Prostate gland (tissue), 2 donors: ENCODE measurements around the gene PATE1.

ENCODE experiments used
- CTCF ChIP-seq, 4 experiments: fragments of 200-600 bp in 2 of 4; fragments of 450-650 bp in 2 of 4; sonication (generic) in 2 of 4; IDR thresholded peaks; 1 replicate in 3 of 4; 2 replicates in 1 of 4; pipeline ENCODE4 v1.5.1; 2016 to 2019; ENCODE audit warnings: antibody characterized with exemption in 4 of 4, mild to moderate bottlenecking in 2 of 4, moderate library complexity in 2 of 4
- POLR2A ChIP-seq: fragments of 450-650 bp; IDR thresholded peaks from one replicate; pipeline ENCODE4 v1.6.1; 2016; ENCODE audit warnings: antibody characterized with exemption, mild to moderate bottlenecking
- POLR2AphosphoS5 ChIP-seq: sonication (generic); formaldehyde crosslinking; IDR thresholded peaks from one replicate; pipeline ENCODE4 v1.6.1; 2017; ENCODE audit warnings: antibody characterized with exemption

- TF ChIP-seq POLR2A = no peak
- no peak for TF ChIP-seq CTCF (IDR thresholded peaks at IDR 0.05)
- TF ChIP-seq POLR2AphosphoS5 = no peak
Observed at GRCh38 chr11:125797641-125798040, 51.6 kb downstream of the PATE1 start.
